ENCODE measurements around the gene ZSWIM9. TPM values are rescaled to one million over a fixed set of nuclear protein-coding genes. Genes with fewer than 3 reads are reported as not detected.
A peak's percentile ranks its signal among the peaks of the same experiment; 100 is the strongest.

ZSWIM9 gene
- 7.8 TPM for total RNA-seq
- polyA plus RNA-seq (ENCODE audit: insufficient read depth, low read depth, low replicate concordance) = 5.5 TPM
- long read RNA-seq, donor 1 = 0 reads
- long read RNA-seq, donor 2 = 0 reads
- long read RNA-seq, donor 3, partial matches to known transcripts = 10 of 10 reads
- long read RNA-seq, donor 3, other reads (novel, unspliced or antisense) = 0 of 10 reads
- long read RNA-seq, donor 4 = 0 reads
- long read RNA-seq, donor 5 = 0 reads
- long read RNA-seq, donor 6 = 0 reads
- long read RNA-seq, donor 7, partial matches to known transcripts = 2 of 3 reads
- long read RNA-seq, donor 7, other reads (novel, unspliced or antisense) = 1 of 3 reads
- long read RNA-seq, donor 8 = 0 reads
- long read RNA-seq, donor 9 = 0 reads
- long read RNA-seq, donor 10 = 0 reads

DNA sequence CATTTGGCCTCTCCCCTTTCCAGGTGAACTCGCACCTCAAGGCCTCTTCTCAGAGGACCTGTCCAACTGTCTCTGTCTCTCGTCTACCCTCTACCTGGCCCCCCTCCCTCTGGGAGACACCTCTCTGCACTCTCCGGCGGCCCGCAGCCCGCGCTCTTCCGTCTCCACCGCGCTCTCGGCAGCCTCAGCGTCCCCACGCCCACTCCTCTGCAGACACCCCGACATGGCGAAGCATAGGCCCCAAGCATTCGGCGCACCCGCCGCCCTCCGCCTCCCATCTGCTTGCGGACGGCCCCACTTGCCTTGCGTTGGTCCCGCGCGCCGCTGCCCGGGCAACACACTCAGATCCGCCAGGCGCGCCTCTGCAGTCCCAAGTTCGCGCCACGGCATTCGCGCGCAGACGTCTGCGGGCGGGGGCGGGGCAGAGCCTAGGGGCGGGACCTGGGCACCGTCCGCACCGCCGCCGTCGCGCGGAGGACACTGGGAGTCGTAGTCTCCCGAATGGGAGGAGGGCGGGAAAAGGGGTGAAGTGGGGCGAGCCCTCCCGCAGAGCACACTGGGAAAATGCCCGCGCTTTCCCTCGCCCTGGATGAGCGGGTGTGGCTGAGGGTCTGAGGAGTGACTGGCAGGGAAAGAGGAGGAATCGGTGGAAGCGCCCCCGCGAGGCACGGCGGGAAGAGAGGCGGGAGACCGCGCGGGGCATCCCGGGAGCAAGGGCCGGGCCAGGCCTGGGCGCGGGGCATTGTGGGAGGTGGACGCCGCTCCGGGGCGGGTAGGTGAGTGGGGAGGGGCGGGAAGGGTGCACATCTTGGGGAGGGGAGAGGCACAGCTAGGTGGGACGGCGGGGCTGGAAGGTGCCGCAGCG lies at the start of gene ZSWIM9, which contains the start of gene LIG1:
ZSWIM9 (plus strand) TSS at position 742 of the 865 bp plus-strand sequence. CDS start 1,123 bp downstream, outside the sequence.
LIG1 (minus strand) TSS at position 406 of the 865 bp plus-strand sequence. CDS start 4,778 bp downstream, outside the sequence.
- peaks cover 2 to 11% (median 6%) of the 10 kb centered on the region in 3 donors for H3K36me3 ChIP-seq (ENCODE audit: control insufficient read depth in 2 of 3, insufficient read depth in 3 of 3, low read length in 3 of 3)
- no peaks in the 10 kb centered on the region for H3K27me3 ChIP-seq (ENCODE audit: control insufficient read depth, insufficient read depth, low read length)
- no peak for TF ChIP-seq CTCF (IDR thresholded peaks at IDR 0.05; ENCODE audit: borderline replicate concordance, extremely low read depth, insufficient read depth)
- intact Hi-C loops (cut with DNase I) = no loop called here
- FAIRE-seq = no peak
- H3K9ac ChIP-seq (ENCODE audit: low read length in 3 of 3) = peak within 1 kb of the TSS; percentile 65 to 92 (median 90)
- H3K4me3 ChIP-seq (ENCODE audit: low read length in 3 of 3) = peak within 1 kb of the TSS; percentile 85 to 96 (median 86)
- no peaks in the 10 kb centered on the region for H3K9me3 ChIP-seq (ENCODE audit: control insufficient read depth in 2 of 3, insufficient read depth in 1 of 3, low read length in 3 of 3)
- peaks cover 0 to 9% (median 6%) of the 10 kb centered on the region in 3 donors for H3K4me1 ChIP-seq (ENCODE audit: control insufficient read depth in 2 of 3, insufficient read depth in 2 of 3, low read depth in 1 of 3, low read length in 3 of 3)
- DNase-seq = peak; percentile 97 to 99 (median 98)
- H3K27ac ChIP-seq (ENCODE audit: low read depth in 2 of 2, low read length in 2 of 2) = peak within 1 kb of the TSS; percentile 96 to 98

DNA sequence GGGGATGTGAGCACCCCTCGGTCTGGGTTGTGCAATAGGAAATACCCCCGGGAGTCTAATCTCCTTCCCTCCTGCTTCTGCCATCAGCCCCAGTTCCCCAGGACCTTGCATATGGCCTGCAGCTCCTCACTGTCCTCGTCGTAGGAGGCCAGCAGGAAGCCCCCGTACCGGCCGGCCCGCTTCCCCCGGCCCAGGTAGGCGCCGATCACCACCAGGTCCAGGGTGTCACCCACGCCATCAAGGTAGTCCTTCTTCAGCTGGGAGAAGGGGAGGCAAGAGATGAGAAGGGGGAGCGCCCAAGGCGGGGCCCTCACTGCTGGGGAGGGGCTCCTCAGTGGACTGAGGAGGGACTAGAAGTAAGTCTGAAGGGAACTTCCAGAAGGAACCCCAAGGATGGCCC lies 49.4 kb upstream of the ZSWIM9 start:
- H3K36me3 ChIP-seq (ENCODE audit: control insufficient read depth in 2 of 3, insufficient read depth in 3 of 3, low read length in 3 of 3) = no peaks in the 10 kb centered on the region

DNA sequence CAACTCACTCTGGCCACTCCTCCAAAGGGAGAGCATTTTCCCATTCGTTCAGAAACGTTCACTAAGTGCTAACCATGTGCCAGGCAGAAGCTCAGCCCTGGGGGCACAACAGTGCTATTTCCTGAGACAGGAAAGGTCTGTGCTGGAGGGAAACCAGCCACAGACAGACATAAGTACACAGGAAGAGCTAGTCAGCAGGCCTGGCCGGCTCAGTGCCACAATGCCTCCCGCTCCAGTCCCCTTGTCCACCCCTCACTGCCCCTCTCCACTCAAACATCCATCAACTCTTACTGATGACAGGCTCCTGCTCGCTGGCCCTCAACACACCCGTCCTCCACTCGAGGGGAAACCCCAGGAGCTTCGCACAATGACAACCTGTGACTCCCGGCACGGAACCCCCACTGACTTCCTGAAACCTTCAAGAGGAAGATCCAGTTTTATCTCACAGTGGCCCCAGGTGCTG lies 48.5 kb upstream of the ZSWIM9 start:
- TF ChIP-seq CTCF (IDR thresholded peaks at IDR 0.05; ENCODE audit: borderline replicate concordance, extremely low read depth, insufficient read depth) = no peak
- H3K9me3 ChIP-seq (ENCODE audit: control insufficient read depth in 2 of 3, insufficient read depth in 1 of 3, low read length in 3 of 3) = no peaks in the 10 kb centered on the region
- no peak overlapping the region for H3K4me3 ChIP-seq (ENCODE audit: low read length in 3 of 3)
- peaks cover 0 to 3% (median 0%) of the 10 kb centered on the region in 3 donors for H3K4me1 ChIP-seq (ENCODE audit: control insufficient read depth in 2 of 3, insufficient read depth in 2 of 3, low read depth in 1 of 3, low read length in 3 of 3)
- H3K27me3 ChIP-seq (ENCODE audit: control insufficient read depth, insufficient read depth, low read length) = no peaks in the 10 kb centered on the region
- H3K9ac ChIP-seq (ENCODE audit: low read length in 3 of 3) = no peak overlapping the region
- H3K27ac ChIP-seq (ENCODE audit: low read depth in 2 of 2, low read length in 2 of 2) = peak overlapping the region in 1 of 2 donors; percentile 33
- intact Hi-C loops (cut with DNase I) = no loop called here
- FAIRE-seq = no peak
- DNase-seq = peak in 1 of 5 donors; percentile 54
- H3K36me3 ChIP-seq (ENCODE audit: control insufficient read depth in 2 of 3, insufficient read depth in 3 of 3, low read length in 3 of 3) = no peaks in the 10 kb centered on the region

More for the DNA sequence above, 49.4 kb upstream of the ZSWIM9 start:
- Histone ChIP-seq H3K27ac (ENCODE audit: low read depth in 2 of 2, low read length in 2 of 2) (peak overlapping the region in 1 of 2 donors; percentile 7), H3K4me3 (ENCODE audit: low read length in 3 of 3) (no peak overlapping the region), H3K9me3 (ENCODE audit: control insufficient read depth in 2 of 3, insufficient read depth in 1 of 3, low read length in 3 of 3) (no peaks in the 10 kb centered on the region), H3K4me1 (ENCODE audit: control insufficient read depth in 2 of 3, insufficient read depth in 2 of 3, low read depth in 1 of 3, low read length in 3 of 3) (peaks cover 0 to 3% (median 0%) of the 10 kb centered on the region in 3 donors), H3K9ac (ENCODE audit: low read length in 3 of 3) (no peak overlapping the region), H3K27me3 (ENCODE audit: control insufficient read depth, insufficient read depth, low read length) (no peaks in the 10 kb centered on the region)
- FAIRE-seq (no peak), DNase-seq (no peak)
- no peak for TF ChIP-seq CTCF (IDR thresholded peaks at IDR 0.05; ENCODE audit: borderline replicate concordance, extremely low read depth, insufficient read depth)
- intact Hi-C loops (cut with DNase I) = no loop called here

Measured in kidney (tissue), 22 donors.